Measurements from ENCODE around the gene SPEM1.

Gene SPEM1

GRCh38 chr17:7440113-7440833, 20.1 kb downstream of the SPEM1 start:
- peak; percentile 81 for DNase-seq (ENCODE audit: low spot score)

- peak; percentile 49 for DNase-seq (ENCODE audit: low spot score)
Observed at GRCh38 chr17:7440834-7441195, 20.7 kb downstream of the SPEM1 start.

- DNase-seq (ENCODE audit: low spot score), result no peak
Observed at GRCh38 chr17:7441266-7441665, 21.1 kb downstream of the SPEM1 start.

- no peak for DNase-seq (ENCODE audit: low spot score)
Observed at GRCh38 chr17:7442142-7442541, 22.0 kb downstream of the SPEM1 start.

GRCh38 chr17:7443499-7444485, 23.7 kb downstream of the SPEM1 start:
- DNase-seq (ENCODE audit: low spot score), result no peak

GRCh38 chr17:7444682-7445618, 24.8 kb downstream of the SPEM1 start, which contains the start of gene CHRNB1:
TSS of gene CHRNB1 (plus strand) at chr17:7445061. CDS start at chr17:7445128, 67 bp downstream.
- peak; percentile 58 for DNase-seq (ENCODE audit: low spot score)

GRCh38 chr17:7445619-7445968, 25.5 kb downstream of the SPEM1 start:
- no peak for DNase-seq (ENCODE audit: low spot score)

- no peak for DNase-seq (ENCODE audit: low spot score)
Observed at GRCh38 chr17:7448461-7448860, 28.3 kb downstream of the SPEM1 start.

GRCh38 chr17:7459961-7460545, 39.9 kb downstream of the SPEM1 start:
- DNase-seq (ENCODE audit: low spot score), result no peak

- DNase-seq (ENCODE audit: low spot score), result no peak
Observed at GRCh38 chr17:7460850-7461660, 40.9 kb downstream of the SPEM1 start.

- DNase-seq (ENCODE audit: low spot score), result no peak
Observed at GRCh38 chr17:7462474-7463371, 42.6 kb downstream of the SPEM1 start.

- no peak for DNase-seq (ENCODE audit: low spot score)
Observed at GRCh38 chr17:7463372-7463846, 43.3 kb downstream of the SPEM1 start.

- DNase-seq (ENCODE audit: low spot score), result no peak
Observed at GRCh38 chr17:7464081-7464480, 44.0 kb downstream of the SPEM1 start.

GRCh38 chr17:7465597-7466275, 45.6 kb downstream of the SPEM1 start:
- no peak for DNase-seq (ENCODE audit: low spot score)

- DNase-seq (ENCODE audit: low spot score), result no peak
Observed at GRCh38 chr17:7466318-7466638, 46.2 kb downstream of the SPEM1 start.

GRCh38 chr17:7466639-7467341, 46.7 kb downstream of the SPEM1 start:
- DNase-seq (ENCODE audit: low spot score), result no peak

GRCh38 chr17:7467498-7467897, 47.4 kb downstream of the SPEM1 start:
- no peak for DNase-seq (ENCODE audit: low spot score)

- no peak for DNase-seq (ENCODE audit: low spot score)
Observed at GRCh38 chr17:7468290-7468689, 48.2 kb downstream of the SPEM1 start.

Data from SK-N-DZ (cell line).